HPDE6-E6E7 (cell line): ENCODE results near the gene HASPIN.

ENCODE experiments used
- DNase-seq: peaks from one replicate; pipeline ENCODE4 v3.0.0; 2011; ENCODE audit warnings: missing footprints; ENCODE audit errors: extremely low spot score

The HASPIN gene

GRCh38 chr17:3723556-3724377 is at the start of gene HASPIN:
Gene HASPIN (plus strand): TSS chr17:3723903. CDS start chr17:3723936, 33 bp downstream.
- DNase-seq = peak; percentile 94

GRCh38 chr17:3675886-3676285 is 47.8 kb upstream of the HASPIN start:
- DNase-seq = no peak

GRCh38 chr17:3678095-3678820 is 45.4 kb upstream of the HASPIN start:
- no peak for DNase-seq

- no peak for DNase-seq
Measured at GRCh38 chr17:3678821-3679530, 44.7 kb upstream of the HASPIN start.

GRCh38 chr17:3679531-3680126 is 44.1 kb upstream of the HASPIN start:
- no peak for DNase-seq

GRCh38 chr17:3681057-3681456 is 42.6 kb upstream of the HASPIN start:
- no peak for DNase-seq

- no peak for DNase-seq
Measured at GRCh38 chr17:3681565-3681964, 42.1 kb upstream of the HASPIN start.

GRCh38 chr17:3682033-3682432 is 41.7 kb upstream of the HASPIN start:
- no peak for DNase-seq

- DNase-seq = peak; percentile 55
Measured at GRCh38 chr17:3683054-3683511, 40.6 kb upstream of the HASPIN start.

- DNase-seq = no peak
Measured at GRCh38 chr17:3685174-3685573, 38.5 kb upstream of the HASPIN start.

- DNase-seq = no peak
Measured at GRCh38 chr17:3688027-3688553, 35.6 kb upstream of the HASPIN start.

GRCh38 chr17:3688852-3689261 is 34.8 kb upstream of the HASPIN start:
- DNase-seq = no peak

GRCh38 chr17:3689262-3690093 is 34.2 kb upstream of the HASPIN start:
- no peak for DNase-seq

- DNase-seq = no peak
Measured at GRCh38 chr17:3690094-3690715, 33.5 kb upstream of the HASPIN start.

GRCh38 chr17:3691617-3692067 is 32.1 kb upstream of the HASPIN start:
- DNase-seq = no peak

- no peak for DNase-seq
Measured at GRCh38 chr17:3692346-3692745, 31.4 kb upstream of the HASPIN start.

- DNase-seq = no peak
Measured at GRCh38 chr17:3693141-3693540, 30.6 kb upstream of the HASPIN start.

- DNase-seq = no peak
Measured at GRCh38 chr17:3693829-3694231, 29.9 kb upstream of the HASPIN start.

- no peak for DNase-seq
Measured at GRCh38 chr17:3695129-3695722, 28.5 kb upstream of the HASPIN start.
